NT2/D1 (cell line): ENCODE data around the gene MTX2.

Experiments used
- SUZ12 ChIP-seq: IDR thresholded peaks from 2 replicates; pipeline ENCODE4 v1.6.1; 2011; ENCODE audit not compliant: insufficient read length, insufficient read depth; ENCODE audit errors: extremely low read depth
- YY1 ChIP-seq: IDR thresholded peaks from 2 replicates; pipeline ENCODE4 v1.6.1; 2011; ENCODE audit not compliant: insufficient read length, insufficient read depth
- ZNF274 ChIP-seq: IDR thresholded peaks from 2 replicates; pipeline ENCODE4 v1.6.1; 2011; ENCODE audit warnings: mild to moderate bottlenecking, low read depth, low read length

DNA sequence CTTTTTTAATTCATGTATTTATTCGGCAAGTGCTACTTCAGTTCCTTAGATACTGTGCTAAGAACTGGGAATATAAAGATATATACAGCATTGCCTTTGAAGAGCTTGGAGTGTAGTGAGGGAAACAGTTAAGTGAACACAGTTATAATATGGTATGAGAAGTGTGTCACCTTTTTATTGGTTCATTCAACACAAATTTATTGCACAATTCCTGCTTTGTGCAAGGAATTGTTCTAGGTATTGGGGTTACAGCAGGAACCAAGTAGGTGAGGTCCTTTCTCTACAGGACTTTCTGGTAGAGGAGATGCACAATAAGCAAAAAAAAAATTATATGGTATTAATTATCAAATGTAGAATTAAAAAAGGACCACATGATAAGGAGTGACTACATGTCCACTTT is 65.5 kb downstream of the MTX2 start:
- TF ChIP-seq YY1 (no peak), ZNF274 (no peak), SUZ12 (no peak)
